GM12878 (cell line): ENCODE data around the gene BORCS8. TPM values are rescaled to one million over a fixed set of nuclear protein-coding genes. Genes with fewer than 3 reads are reported as not detected.

Experiments used
- BMI1 ChIP-seq: fragments of 450-650 bp; IDR thresholded peaks from 2 replicates; pipeline ENCODE4 v1.6.1; 2016; ENCODE audit warnings: mild to moderate bottlenecking, moderate library complexity, borderline replicate concordance
- CREB1 ChIP-seq: IDR thresholded peaks from 2 replicates; pipeline ENCODE4 v1.6.1; 2012; ENCODE audit warnings: low read depth, mild to moderate bottlenecking, inconsistent platforms
- CREM ChIP-seq: IDR thresholded peaks from 2 replicates; pipeline ENCODE4 v1.6.1; 2014; ENCODE audit warnings: antibody characterized with exemption, low read depth
- FOXK2 ChIP-seq: fragments of 450-650 bp; IDR thresholded peaks from 2 replicates; pipeline ENCODE4 v1.6.1; 2017; ENCODE audit warnings: mild to moderate bottlenecking, moderate library complexity
- FOXM1 ChIP-seq: IDR thresholded peaks from 2 replicates; pipeline ENCODE4 v1.6.1; 2012; ENCODE audit warnings: low read depth, mild to moderate bottlenecking, inconsistent platforms, low read length, moderate library complexity
- HDGF ChIP-seq: fragments of 450-650 bp; IDR thresholded peaks from 2 replicates; pipeline ENCODE4 v1.6.1; 2016; ENCODE audit warnings: antibody characterized with exemption
- MTA3 ChIP-seq: IDR thresholded peaks from 2 replicates; pipeline ENCODE4 v1.6.1; 2012; ENCODE audit warnings: low read length, inconsistent platforms, borderline replicate concordance
- MYC ChIP-seq: IDR thresholded peaks from 2 replicates; pipeline ENCODE4 v1.6.1; 2011; ENCODE audit warnings: mild to moderate bottlenecking, low read length, moderate library complexity, inconsistent platforms; ENCODE audit not compliant: insufficient read depth, insufficient replicate concordance, insufficient read length, severe bottlenecking
- NFYB ChIP-seq: IDR thresholded peaks from 2 replicates; pipeline ENCODE4 v1.6.1; 2011; ENCODE audit warnings: low read depth, mild to moderate bottlenecking, low read length, improper control_type of control experiment, moderate library complexity; ENCODE audit not compliant: insufficient read depth
- NR2C1 ChIP-seq: fragments of 450-650 bp; IDR thresholded peaks from 2 replicates; pipeline ENCODE4 v1.6.1; 2017; ENCODE audit warnings: antibody characterized with exemption, mild to moderate bottlenecking, moderate library complexity
- PAX8 ChIP-seq: fragments of 450-650 bp; IDR thresholded peaks from 2 replicates; pipeline ENCODE4 v1.6.1; 2017; ENCODE audit warnings: mild to moderate bottlenecking, moderate library complexity
- POLR2A ChIP-seq: IDR thresholded peaks from 2 replicates; pipeline ENCODE4 v1.6.1; 2011; ENCODE audit warnings: low read depth, mild to moderate bottlenecking, low read length
- RUNX3 ChIP-seq: IDR thresholded peaks from 2 replicates; pipeline ENCODE4 v1.6.1; 2012; ENCODE audit warnings: low read length, inconsistent platforms
- SIN3A ChIP-seq: IDR thresholded peaks from 2 replicates; pipeline ENCODE4 v1.6.1; 2012; ENCODE audit warnings: low read depth, low read length, improper control_type of control experiment
- SMARCA5 ChIP-seq: fragments of 450-650 bp; IDR thresholded peaks from 2 replicates; pipeline ENCODE4 v1.6.1; 2017; ENCODE audit warnings: mild to moderate bottlenecking
- TCF12 ChIP-seq: IDR thresholded peaks from 2 replicates; pipeline ENCODE4 v1.6.1; 2011; ENCODE audit warnings: low read depth, mild to moderate bottlenecking, low read length
- ZBTB4 ChIP-seq: fragments of 450-650 bp; formaldehyde crosslinking; IDR thresholded peaks from 2 replicates; pipeline ENCODE4 v1.4.0; 2022; ENCODE audit warnings: mild to moderate bottlenecking, moderate library complexity
- ZZZ3 ChIP-seq: IDR thresholded peaks from 2 replicates; pipeline ENCODE4 v1.6.1; 2011; ENCODE audit warnings: low read depth; ENCODE audit not compliant: control insufficient read depth, insufficient read length
- polyA plus RNA-seq, 11 experiments: library from polyadenylated mRNA; depleted of rRNA in 4 of 11; unstranded in 6 of 11; stranded (reverse) in 5 of 11; fragments of >200 nt; fragmentation: Nextera tagmentation in 4 of 11; fragmentation: Illumina TruSeq in 1 of 11; extraction: Ambion mirVana in 4 of 11; extraction: Trizol in 1 of 11; gene quantifications; 1 replicate in 1 of 11; 2 replicates in 10 of 11; pipeline versions ENCODE4 v1.2.1 to v1.2.3, GENCODE V29; 2011 to 2016; ENCODE audit warnings: inconsistent platforms in 2 of 11, missing spikeins in 2 of 11, low read depth in 1 of 11
- total RNA-seq, 4 experiments: library from RNA; depleted of rRNA in 3 of 4; stranded (reverse); fragments of >200 nt in 3 of 4; fragmentation: Illumina TruSeq in 1 of 4; extraction: Trizol in 1 of 4; gene quantifications; 2 replicates each; pipeline versions ENCODE4 v1.2.1 to v1.2.3, GENCODE V29; 2013 to 2021
- TF ChIP-seq, protein P1 (sequence below): fragments of 450-650 bp; IDR thresholded peaks from 2 replicates; pipeline ENCODE4 v1.6.1; 2017; ENCODE audit warnings: mild to moderate bottlenecking, low read depth, inconsistent platforms; ENCODE audit not compliant: poor library complexity, severe bottlenecking
- TF ChIP-seq, protein P2 (sequence below): fragments of 150-350 bp; IDR thresholded peaks from 2 replicates; pipeline ENCODE4 v1.6.1; 2014; ENCODE audit warnings: mild to moderate bottlenecking, low read depth, low read length
- TF ChIP-seq, protein P3 (sequence below): IDR thresholded peaks from 2 replicates; pipeline ENCODE4 v1.6.1; 2012; ENCODE audit warnings: low read length, inconsistent platforms
- TF ChIP-seq, protein P4 (sequence below): IDR thresholded peaks from 2 replicates; pipeline ENCODE4 v1.6.1; 2011; ENCODE audit warnings: borderline replicate concordance, low read depth, mild to moderate bottlenecking, moderate library complexity, low read length; ENCODE audit not compliant: insufficient read depth, poor library complexity, severe bottlenecking

BORCS8 gene
- total and polyA plus RNA-seq, 10 of the 15 experiments (the other 5 are each of a cell fraction or from before 2014, with no cell fraction given), result 3.7 to 40.3 (median 23.4) TPM

DNA sequence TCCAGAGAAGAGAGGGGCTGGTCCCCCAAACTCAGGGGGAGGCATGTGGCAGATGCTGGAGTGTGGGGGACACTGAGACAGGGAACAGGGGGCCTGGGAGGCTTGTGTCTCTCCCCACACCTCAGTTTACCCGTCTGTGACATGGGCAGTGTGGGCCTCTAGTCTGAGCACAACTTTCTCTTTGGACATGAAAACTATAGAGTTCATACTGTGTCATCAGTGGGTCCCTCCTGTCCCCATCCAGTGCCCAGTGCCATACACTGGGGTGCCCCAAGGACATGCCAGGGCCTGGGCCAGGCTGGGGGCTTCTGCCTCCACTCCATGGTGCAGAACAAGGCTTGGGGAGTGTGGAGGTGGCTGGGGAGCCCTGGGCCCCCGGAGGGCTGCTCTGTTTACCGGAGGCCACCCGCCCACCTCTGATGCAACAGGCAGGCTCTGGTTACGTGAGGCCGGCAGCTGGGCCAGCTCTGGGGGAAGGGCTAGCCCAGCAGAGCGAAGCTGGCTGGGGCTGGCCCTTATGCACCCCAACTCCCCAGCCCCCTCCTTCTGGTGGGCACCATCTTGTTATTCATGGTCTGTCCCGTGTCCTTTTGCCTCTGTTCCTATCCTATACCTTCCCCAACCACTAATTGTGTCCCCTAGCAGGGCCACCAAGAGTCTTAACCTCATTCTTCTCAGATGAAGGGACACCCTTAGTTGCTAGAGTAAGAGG, 20.0 kb downstream of the BORCS8 start (continued):
- TF ChIP-seq MYC, result no peak
- no peak for TF ChIP-seq BMI1
- TF ChIP-seq, protein P1, sequence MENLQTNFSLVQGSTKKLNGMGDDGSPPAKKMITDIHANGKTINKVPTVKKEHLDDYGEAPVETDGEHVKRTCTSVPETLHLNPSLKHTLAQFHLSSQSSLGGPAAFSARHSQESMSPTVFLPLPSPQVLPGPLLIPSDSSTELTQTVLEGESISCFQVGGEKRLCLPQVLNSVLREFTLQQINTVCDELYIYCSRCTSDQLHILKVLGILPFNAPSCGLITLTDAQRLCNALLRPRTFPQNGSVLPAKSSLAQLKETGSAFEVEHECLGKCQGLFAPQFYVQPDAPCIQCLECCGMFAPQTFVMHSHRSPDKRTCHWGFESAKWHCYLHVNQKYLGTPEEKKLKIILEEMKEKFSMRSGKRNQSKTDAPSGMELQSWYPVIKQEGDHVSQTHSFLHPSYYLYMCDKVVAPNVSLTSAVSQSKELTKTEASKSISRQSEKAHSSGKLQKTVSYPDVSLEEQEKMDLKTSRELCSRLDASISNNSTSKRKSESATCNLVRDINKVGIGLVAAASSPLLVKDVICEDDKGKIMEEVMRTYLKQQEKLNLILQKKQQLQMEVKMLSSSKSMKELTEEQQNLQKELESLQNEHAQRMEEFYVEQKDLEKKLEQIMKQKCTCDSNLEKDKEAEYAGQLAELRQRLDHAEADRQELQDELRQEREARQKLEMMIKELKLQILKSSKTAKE, result no peak
- peak; percentile 93 for TF ChIP-seq TCF12
- TF ChIP-seq, protein P2, sequence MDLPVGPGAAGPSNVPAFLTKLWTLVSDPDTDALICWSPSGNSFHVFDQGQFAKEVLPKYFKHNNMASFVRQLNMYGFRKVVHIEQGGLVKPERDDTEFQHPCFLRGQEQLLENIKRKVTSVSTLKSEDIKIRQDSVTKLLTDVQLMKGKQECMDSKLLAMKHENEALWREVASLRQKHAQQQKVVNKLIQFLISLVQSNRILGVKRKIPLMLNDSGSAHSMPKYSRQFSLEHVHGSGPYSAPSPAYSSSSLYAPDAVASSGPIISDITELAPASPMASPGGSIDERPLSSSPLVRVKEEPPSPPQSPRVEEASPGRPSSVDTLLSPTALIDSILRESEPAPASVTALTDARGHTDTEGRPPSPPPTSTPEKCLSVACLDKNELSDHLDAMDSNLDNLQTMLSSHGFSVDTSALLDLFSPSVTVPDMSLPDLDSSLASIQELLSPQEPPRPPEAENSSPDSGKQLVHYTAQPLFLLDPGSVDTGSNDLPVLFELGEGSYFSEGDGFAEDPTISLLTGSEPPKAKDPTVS, result no peak
- no peak for TF ChIP-seq NR2C1
- no peak for TF ChIP-seq PAX8
- TF ChIP-seq SIN3A, result no peak
- no peak for TF ChIP-seq MTA3
- TF ChIP-seq ZZZ3, result no peak
- TF ChIP-seq NFYB, result no peak
- TF ChIP-seq, protein P3, sequence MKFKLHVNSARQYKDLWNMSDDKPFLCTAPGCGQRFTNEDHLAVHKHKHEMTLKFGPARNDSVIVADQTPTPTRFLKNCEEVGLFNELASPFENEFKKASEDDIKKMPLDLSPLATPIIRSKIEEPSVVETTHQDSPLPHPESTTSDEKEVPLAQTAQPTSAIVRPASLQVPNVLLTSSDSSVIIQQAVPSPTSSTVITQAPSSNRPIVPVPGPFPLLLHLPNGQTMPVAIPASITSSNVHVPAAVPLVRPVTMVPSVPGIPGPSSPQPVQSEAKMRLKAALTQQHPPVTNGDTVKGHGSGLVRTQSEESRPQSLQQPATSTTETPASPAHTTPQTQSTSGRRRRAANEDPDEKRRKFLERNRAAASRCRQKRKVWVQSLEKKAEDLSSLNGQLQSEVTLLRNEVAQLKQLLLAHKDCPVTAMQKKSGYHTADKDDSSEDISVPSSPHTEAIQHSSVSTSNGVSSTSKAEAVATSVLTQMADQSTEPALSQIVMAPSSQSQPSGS, result no peak
- no peak for TF ChIP-seq FOXK2
- TF ChIP-seq, protein P4, sequence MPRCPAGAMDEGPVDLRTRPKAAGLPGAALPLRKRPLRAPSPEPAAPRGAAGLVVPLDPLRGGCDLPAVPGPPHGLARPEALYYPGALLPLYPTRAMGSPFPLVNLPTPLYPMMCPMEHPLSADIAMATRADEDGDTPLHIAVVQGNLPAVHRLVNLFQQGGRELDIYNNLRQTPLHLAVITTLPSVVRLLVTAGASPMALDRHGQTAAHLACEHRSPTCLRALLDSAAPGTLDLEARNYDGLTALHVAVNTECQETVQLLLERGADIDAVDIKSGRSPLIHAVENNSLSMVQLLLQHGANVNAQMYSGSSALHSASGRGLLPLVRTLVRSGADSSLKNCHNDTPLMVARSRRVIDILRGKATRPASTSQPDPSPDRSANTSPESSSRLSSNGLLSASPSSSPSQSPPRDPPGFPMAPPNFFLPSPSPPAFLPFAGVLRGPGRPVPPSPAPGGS, result no peak
- peak; percentile 54; the same call in 1 of the 2 replicates for TF ChIP-seq SMARCA5
- peak; percentile 42; the same call in 1 of the 2 replicates for TF ChIP-seq CREM
- TF ChIP-seq RUNX3, result 0 out of 2 replicates have a peak, but pooled peaks have one; percentile 16
- no peak for TF ChIP-seq FOXM1
- TF ChIP-seq CREB1, result 0 out of 2 replicates have a peak, but pooled peaks have one; percentile 43
- TF ChIP-seq POLR2A, result 0 out of 2 replicates have a peak, but pooled peaks have one; percentile 36
- TF ChIP-seq HDGF, result no peak
- TF ChIP-seq ZBTB4, result no peak
